NCI-H2196 (cell line): ENCODE results near the gene PPIL4.

Experiments
- DNase-seq: peaks from one replicate; lab custom pipeline; 2025; ENCODE audit not compliant: unreplicated experiment; lab: John Stamatoyannopoulos, UW

PPIL4 gene, protein sequence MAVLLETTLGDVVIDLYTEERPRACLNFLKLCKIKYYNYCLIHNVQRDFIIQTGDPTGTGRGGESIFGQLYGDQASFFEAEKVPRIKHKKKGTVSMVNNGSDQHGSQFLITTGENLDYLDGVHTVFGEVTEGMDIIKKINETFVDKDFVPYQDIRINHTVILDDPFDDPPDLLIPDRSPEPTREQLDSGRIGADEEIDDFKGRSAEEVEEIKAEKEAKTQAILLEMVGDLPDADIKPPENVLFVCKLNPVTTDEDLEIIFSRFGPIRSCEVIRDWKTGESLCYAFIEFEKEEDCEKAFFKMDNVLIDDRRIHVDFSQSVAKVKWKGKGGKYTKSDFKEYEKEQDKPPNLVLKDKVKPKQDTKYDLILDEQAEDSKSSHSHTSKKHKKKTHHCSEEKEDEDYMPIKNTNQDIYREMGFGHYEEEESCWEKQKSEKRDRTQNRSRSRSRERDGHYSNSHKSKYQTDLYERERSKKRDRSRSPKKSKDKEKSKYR

DNA sequence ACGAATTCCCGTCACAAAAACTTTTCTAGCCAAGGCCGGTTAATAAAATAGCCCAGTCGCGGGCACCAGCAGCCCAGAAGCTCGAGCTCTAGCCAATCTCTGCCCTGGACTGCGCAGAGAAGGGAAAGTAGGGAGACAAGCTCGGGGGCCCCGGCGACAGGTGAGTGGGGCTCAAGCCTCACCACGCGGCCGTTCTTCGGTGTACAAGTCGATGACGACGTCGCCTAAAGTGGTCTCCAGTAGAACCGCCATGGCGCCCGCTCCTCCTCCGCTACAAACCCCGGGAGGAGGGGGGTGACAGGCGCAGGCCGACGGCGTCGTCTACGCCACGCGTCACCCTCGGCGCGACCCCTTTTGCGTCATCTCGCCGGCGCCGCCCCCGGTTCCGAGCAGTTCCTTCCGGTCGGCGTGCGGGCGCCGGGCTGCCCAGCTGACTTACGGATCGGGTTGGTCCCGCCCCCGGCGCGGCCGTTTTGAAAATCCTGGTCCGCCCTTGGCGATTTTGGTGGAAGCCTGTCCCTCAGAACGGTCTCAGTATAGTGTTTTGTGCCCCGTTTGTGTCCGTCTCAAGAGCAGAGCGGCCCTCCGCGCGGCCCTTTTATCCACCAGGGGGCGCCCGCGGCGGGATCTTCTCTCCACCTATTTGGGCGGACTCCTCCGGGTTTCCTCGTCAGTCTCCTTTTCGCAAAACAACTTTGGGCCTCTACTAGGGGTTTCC is at the start of gene PPIL4:
PPIL4 (minus strand) TSS at position 290 of the 718 bp plus-strand sequence; CDS start at position 252, 38 bp downstream.
- peak; percentile 96 for DNase-seq

DNA sequence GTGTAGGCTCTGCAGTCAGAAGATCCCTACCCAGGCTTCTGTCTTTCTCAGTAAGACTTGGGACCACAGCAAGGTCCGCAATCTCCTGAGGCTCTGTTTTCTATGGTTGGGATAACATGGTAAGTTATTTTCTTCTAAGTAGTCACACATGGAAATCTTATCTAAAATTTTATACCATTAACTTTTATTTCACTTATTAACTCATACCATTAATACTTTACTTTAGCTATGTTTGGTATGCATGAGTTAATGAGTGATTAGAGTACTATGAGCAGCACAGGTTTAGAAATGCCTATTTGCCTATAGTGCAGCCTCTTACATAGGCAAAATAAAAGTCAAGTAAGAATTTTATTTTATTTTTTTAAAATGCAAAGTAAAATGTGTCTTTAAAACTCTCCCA is 47.6 kb upstream of the PPIL4 start:
- no peak for DNase-seq

DNA sequence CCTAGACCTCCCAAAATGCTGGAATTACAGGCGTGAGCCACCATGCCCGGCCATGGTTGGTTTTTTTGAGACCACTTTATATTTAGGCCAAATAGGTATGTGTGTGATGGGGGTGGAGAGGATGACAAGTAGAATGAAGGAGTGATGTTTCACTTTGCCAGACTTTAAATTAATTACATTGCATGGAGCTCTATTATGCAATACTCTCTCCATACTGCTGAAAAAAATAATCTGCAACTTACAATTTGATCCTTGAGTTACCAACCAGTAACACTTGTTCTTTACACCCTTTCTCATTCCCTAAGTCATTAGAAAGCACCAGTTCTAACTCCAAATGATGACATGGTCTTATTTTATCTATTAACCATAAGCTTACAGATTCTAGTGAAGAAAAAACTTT is 47.1 kb upstream of the PPIL4 start:
- DNase-seq: no peak

DNA sequence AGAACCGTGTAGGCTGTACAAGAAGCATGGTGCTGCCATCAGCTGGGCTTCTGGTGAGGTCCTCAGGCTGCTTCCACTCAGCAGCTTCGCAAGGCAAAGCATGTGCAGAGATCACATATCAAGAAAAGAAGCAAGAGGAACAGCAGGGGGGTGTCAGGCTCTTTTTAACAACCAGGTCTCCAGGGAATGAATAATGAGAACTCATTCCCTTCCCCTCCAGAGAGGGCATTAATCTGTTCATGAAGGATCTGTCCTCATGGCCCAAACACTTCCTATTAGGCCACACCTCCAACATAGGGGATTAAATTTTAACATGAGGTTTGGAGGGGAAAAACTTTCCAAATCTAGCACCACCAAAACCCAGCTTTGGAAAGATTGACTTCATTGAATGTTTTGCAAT is 40.3 kb upstream of the PPIL4 start:
- no peak for DNase-seq

DNA sequence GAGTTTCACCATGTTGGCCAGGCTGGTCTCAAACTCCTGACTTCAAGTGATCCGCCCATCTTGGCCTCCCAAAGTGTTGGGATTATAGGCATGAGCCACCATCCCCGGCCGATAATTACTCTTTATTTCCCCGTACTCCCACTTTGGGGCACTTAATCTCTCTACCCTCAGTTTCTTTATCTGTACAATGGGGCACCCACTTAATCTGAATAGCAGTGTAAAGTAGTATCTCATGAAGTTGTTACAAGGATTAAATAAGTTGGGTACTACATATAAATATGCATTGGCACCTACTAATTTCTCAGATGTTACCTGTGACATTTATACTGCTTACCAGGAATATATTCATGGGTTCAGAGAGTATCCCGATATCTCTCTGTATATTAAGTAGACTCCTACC is 35.5 kb upstream of the PPIL4 start:
- DNase-seq: no peak

DNA sequence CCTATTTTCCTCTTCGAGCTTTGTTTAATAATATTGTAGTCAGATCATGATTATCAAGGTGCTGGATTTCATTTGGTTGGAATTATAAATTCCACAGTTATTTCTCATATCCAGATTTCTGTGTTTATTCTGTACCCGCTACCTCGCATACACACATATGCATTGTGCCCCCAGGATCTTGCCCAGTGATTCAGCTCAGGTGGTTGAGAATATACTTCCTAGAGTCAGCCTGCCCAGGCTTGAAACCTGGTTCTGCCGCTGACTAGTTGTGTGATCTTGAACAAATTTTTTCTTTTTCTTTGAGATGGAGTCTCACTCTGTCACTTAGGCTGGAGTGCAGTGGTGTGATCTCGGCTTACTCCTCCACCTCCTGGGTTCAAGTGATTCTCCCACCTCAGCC is 35.0 kb upstream of the PPIL4 start:
- no peak for DNase-seq

DNA sequence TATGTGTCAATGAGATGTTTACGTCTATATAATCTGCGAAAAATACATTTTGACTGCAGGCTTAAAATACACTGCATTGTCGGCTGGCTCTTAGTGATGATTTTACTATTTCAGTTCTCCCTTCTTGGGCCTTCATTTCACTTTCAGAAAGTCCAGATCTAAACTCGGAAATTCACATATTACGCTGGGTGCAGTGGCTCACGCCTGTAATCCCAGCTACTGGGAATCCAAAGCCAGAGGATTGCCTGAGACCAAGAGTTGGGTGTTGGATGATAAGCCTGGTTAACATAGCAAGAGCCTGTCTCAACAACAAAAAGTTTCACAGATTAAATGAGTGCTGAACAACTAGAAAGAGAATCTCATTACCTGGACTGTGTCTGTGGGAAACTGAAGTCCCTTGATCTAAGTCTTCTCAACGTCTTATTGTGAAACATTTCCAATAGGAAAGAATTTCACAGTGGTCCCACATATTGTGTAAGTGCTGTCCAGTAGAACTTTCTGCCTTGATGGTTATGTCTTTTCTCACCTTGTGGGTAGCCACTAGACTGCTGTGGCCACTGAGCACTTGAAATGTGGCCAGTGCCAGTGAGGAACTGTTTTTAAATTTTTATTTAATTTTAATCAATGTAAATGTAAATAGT is 22.2 kb upstream of the PPIL4 start:
- DNase-seq: no peak

DNA sequence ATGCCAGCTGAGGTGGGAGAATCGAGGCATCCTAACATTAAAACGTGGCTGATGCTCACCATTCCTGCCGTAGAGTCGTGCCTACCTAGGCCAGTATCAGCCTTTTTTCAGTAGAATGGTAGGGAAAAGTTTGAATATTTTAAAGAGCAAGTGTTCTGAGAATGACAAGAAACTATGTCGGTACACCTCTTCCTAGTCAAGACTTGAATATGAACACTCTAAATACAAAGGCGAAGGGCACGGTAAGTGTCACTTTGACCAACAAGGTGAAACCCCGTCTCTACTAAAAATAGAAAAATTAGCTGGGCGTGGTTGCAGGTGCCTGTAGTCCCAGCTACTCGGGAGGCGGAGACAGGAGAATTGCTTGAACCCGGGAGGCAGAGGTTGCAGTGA is 21.3 kb upstream of the PPIL4 start:
- no peak for DNase-seq

DNA sequence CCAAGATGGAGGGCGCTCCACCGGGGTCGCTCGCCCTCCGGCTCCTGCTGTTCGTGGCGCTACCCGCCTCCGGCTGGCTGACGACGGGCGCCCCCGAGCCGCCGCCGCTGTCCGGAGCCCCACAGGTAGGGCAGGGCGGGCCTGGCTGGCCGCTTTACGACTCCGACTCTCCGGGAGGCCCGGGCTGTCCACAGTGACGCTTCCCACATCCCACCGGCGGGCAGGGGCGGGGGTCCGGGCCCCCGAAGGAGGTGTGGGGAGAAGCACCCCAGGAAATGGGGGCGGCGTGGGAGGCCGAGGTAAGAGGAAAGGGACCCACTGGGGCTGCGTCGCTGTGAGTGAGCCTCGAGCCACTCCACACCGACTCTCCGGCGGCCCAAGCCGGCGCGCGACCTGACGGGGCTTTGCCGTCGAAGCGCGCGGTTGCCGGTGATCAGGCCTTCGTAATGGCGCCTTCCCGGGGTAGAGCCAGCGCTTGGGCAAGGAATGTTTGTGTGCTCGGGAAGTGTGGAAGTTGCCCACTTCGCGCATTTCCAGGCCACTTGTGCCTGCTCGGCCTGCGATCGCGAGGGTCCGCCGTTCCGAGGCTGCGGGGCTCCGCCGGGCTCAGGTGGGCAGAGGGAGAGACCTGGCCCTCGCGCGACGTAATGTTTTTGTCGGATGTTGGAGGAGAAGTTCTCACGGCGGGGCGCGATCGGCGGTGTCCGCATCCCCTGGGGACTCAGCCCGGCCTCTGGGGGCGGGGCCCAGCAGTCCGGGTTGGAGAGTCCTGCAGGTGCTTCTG is 20.8 kb upstream of the PPIL4 start:
- DNase-seq: peak; percentile 56

DNA sequence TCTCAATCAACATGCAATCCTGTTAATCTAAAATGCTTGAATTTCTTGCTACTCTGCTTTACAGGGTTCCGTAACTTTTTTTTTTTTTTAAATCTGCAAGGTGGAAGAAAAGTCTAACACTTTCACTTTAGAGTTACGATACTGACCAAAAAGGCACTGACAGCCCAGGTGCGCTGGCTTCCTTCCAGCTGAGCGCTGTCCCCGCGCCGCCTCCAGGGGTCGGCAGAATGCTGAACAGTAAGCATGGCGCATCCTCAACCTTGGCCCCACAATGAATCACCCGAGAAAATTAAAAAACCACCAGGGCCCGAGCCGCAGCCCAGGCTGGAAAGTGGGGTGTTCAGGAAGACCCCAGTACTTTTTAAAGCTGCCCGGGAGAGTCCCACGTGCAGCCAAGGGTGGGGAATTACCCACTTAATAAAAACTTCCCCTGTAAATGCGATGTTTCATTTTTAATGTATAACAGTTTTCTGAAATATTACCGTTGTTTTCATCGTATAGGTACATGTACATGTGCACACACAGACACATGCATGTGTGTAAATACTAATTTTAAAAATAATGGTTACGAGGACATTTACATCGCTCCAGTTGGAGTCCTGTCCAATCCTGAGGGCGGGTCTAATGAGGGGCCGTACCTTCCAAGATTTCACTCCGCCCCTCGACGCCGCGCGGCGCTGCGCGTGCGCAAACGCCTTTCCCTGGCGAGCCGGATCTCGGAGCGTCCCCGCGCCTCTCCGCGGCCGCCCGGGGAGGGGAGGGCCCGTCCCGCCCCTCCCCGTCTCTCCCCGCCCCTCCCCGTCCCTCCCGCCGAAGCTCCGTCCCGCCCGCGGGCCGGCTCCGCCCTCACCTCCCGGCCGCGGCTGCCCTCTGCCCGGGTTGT is 19.9 kb upstream of the PPIL4 start, which contains the start of gene GINM1:
GINM1 (plus strand) TSS at position 849 of the 883 bp plus-strand sequence. CDS start 40 bp downstream, outside the sequence.
- DNase-seq: peak; percentile 95

DNA sequence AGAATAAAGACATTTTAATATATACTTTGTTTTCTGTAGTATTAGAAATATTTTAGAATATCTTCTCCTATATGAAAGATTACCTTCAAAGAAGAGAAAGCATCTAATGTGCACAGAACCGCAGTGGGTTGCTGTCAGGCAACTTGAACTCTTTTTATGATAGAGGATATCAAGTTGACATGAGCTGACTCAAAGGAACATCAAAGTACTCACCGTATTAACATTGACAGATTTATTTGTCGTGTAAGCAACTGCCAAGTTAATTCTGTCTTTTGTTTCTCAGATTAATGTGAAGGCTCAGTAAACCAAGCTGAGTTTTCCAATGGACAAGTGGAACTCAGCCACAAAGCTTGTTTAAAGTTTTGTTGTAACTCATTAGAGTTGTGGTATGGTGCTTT is 18.1 kb upstream of the PPIL4 start:
- DNase-seq: no peak

DNA sequence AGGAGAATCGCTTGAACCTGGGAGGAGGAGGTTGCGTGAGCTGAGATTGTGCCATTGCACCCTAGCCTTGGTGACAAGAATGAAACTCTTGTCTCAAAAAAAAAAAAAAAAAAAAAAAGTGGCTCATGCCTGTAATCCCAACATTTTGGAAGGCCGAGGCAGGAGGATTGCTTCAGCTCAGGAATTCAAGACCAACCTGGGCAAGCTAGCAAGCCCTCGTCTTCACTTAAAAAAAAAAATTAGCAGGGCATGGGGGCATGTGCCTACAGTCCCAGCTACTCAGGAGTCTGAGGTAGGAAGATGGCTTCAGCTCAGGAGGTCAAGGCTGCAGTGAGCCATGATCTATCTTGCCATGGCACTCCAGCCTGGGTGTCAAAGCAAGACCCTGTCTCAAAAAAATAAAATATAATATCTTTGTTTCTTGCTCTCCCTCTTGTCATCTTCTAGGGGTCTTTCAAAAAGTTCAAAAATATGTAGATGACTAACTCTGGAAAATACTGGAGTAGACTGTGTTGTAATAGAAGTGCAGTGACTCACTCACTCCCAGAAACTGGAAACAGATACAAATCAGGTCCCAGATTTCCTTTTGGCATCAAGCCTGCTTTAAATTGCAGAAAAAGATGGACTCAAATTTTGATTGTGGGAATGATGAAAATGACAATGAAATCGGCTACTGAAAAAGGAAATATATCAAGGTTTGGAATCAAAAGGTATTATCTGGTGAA is 17.5 kb upstream of the PPIL4 start:
- DNase-seq: no peak

DNA sequence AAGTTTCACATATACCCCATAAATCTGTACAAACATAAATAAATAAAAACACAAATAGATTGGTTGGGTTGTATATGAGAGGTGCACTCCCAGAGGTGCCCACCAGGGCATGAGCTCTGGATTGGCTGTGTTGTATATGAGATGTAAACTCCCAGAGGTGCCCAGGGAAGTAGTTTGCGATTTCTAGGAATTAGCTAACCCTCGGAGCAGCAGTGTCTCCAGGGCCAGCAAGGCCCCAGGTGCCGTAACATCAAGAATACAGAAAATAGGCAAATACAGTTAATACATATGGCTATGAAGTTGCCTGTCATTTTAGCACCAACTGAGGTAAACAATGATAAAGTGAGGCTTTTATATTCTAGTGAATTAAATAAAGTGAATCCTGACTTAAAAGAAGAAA is 14.9 kb upstream of the PPIL4 start:
- no peak for DNase-seq

DNA sequence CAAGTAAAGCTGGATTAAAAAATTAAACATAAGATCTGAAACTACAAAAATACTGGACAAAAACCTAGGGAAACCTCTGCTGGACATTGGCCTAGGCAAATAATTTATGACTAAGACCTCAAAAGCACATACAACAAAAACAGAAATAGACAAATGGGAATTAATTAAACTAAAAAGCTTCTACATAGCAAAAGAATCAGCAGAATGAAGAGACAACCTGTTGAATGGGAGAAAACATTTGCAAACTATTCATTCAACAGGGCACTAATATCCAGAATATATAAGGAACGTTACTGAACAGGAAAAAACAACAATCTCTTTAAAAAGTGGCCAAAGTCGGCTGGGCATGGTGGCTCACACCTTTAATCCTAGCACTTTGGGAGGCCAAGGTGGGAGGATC is 13.5 kb upstream of the PPIL4 start:
- no peak for DNase-seq

DNA sequence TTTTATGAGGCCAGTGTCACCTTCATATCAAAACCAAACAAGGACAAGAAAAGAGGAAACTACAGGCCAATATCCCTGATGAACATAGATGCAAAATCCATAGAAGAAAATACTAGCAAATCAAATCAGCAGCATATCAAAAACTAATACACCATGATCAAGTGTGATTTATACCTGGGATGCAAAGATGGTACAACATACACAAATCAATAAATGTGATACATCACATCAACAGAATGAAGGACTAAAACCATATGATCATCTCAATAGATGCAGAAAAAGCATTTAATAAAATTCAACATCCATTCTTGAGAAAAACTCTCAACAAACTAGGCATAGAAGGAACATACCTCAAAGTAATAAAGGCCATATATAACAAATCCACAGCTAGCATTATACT is 12.2 kb upstream of the PPIL4 start:
- DNase-seq: no peak

DNA sequence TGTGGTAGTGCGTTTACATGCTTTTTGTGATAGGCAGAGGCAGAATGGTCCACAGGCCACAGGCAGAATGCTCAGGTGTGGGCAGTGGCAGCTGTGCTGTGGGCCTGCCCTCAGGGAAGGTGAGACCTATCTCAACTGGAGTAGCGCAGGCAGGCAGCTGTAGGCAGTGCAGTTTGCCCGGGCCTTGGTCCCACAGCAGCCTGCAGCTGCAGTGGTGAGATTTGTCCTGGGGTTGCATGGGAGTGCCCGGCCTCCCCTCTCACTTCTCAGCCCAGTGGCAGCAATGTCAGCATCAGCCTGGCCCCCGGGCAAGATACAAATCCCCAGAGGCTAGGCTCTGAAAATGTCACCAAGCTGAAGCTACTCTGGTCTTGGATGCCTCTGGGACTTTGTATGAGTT is 6.1 kb upstream of the PPIL4 start:
- no peak for DNase-seq

DNA sequence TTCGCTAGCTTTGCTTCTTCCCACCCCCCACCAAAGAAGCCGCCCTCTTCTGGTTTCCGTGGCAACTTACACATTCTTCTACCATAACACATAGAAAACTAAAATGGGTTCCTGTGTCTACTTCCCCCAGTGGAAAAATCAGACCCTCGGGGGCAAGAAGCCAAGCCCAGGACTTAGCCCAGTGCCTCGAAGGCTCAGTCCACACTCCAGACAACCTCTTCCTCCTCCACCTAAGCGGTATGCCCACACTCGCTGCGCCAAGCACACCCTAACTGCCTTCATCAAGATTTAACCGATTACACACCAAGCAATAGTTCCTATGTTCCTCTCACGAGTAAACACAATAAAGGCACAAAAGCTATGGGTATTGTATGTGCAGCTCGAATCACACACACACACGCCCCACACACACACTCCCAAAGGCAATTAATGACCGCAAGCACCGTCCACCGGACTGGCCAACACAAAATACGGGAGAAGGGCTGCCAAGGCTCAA is 537 bp downstream of the PPIL4 start:
- peak; percentile 27 for DNase-seq

DNA sequence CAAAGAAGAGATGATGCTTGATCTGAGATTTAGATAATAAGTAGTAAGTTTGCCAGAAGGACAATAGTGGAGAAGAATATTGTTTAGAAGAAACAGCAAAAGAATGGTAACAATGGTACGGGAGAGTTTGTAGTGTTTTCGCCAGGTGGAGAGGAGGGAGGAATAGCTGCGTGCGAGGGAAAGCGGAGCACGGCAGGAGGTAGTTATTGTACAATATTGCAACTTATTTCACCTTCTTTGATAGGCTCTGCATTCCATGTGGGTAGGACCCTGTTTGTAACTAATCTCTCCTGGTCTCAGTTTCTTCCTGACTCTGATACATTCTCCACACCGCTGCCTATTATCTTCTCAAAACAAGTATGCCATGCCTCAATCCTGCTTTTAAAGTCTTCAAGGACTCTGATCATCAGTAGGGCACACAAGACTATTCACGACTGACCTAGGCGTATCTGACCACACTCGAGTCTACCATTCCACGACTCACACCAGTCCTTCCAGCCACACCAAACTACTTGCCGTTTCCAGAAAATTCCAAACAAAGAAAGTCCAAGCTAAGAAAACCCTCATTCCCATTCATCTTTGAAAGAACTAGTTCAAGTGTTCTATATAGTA is 1.1 kb downstream of the PPIL4 start:
- DNase-seq: no peak

DNA sequence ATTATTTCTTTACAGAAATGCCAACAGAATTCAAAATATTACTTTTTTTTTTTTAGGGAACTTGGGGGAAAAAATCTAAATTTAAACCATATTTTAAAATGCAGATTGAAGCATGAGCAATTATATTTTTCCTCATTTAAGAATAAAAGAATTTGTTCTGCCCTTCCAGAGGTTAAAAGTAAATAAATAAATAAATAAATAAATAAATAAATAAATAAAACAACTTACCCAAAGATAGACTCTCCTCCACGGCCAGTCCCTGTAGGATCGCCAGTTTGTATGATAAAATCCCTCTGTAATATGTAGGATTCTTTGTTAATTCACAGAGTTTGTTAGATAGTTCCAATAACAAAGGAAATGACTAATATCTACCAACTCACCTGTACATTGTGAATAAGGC is 4.7 kb downstream of the PPIL4 start:
- no peak for DNase-seq
